Left lung (tissue), 10 donors: ENCODE measurements around the gene EIPR1. TPM values are rescaled to one million over a fixed set of nuclear protein-coding genes. Genes with fewer than 3 reads are reported as not detected.
A peak's percentile ranks its signal among the peaks of the same experiment; 100 is the strongest.

Experiments used
- ATAC-seq: fragments of 200-7000 bp; cut with Tn5 transposase; one replicate; pipeline ENCODE4 v1.9.1; 2020; ENCODE audit warnings: moderate library complexity
- DNase-seq, 4 donors: peaks; one replicate each; pipeline ENCODE4 v3.0.0-alpha.2; 2013 to 2020
- H3K27ac ChIP-seq, 2 donors: fragments of 200-600 bp; sonication (generic) in 1 of 2; one replicate each; pipeline versions ENCODE4 v1.5.0 to v1.8.0; 2020 to 2021
- H3K27me3 ChIP-seq, 2 donors: fragments of 200-600 bp; sonication (generic) in 1 of 2; one replicate each; pipeline versions ENCODE4 v1.5.0 to v1.8.0; 2020 to 2021
- H3K36me3 ChIP-seq, 2 donors: fragments of 200-600 bp; sonication (generic) in 1 of 2; one replicate each; pipeline versions ENCODE4 v1.5.0 to v1.8.0; 2020 to 2021
- H3K4me1 ChIP-seq, 2 donors: fragments of 200-600 bp; one replicate each; pipeline ENCODE4 v1.8.0; 2021
- H3K4me3 ChIP-seq, 2 donors: fragments of 200-600 bp; sonication (generic) in 1 of 2; one replicate each; pipeline versions ENCODE4 v1.5.0 to v1.8.0; 2020 to 2021; ENCODE audit warnings: mild to moderate bottlenecking in 1 of 2
- H3K9me3 ChIP-seq, 2 donors: fragments of 200-600 bp; sonication (generic) in 1 of 2; one replicate each; pipeline versions ENCODE4 v1.5.0 to v1.8.0; 2020 to 2021
- intact Hi-C, 2 donors: fragments of 100-400 bp; cut with DNase I; formaldehyde crosslinking; loops; one replicate each; pipeline versions ENCODE4 v1.11.2 to v1.14.2; 2022
- polyA plus RNA-seq, 6 donors: library from polyadenylated mRNA; unstranded; fragments of 120-200 nt; gene quantifications; one replicate each; pipeline ENCODE4 v1.2.1, GENCODE V29; 2013; ENCODE audit not compliant: insufficient read length in 6 of 6
- total RNA-seq, 2 donors: library from RNA; stranded (reverse); fragmentation: NEBNext Ultra II Directional; extraction: Animal tissue kit (Norgen Biotek cat#: 25700); gene quantifications; one replicate each; pipeline ENCODE4 v1.2.1, GENCODE V29; 2021
- TF ChIP-seq, protein P1 (sequence below), 2 donors: fragments of 200-600 bp; sonication (generic) in 1 of 2; IDR thresholded peaks; one replicate each; pipeline versions ENCODE4 v1.5.0 to v1.8.0; 2021; ENCODE audit warnings: antibody characterized with exemption in 2 of 2
- donor health status: DM: no; HTN: yes; CAD: no.
- donor health status: DM: no; HTN: no; CAD: no.

The EIPR1 gene
- total and polyA plus RNA-seq, 8 donors = 18.1 to 24.4 (median 21.0) TPM

DNA sequence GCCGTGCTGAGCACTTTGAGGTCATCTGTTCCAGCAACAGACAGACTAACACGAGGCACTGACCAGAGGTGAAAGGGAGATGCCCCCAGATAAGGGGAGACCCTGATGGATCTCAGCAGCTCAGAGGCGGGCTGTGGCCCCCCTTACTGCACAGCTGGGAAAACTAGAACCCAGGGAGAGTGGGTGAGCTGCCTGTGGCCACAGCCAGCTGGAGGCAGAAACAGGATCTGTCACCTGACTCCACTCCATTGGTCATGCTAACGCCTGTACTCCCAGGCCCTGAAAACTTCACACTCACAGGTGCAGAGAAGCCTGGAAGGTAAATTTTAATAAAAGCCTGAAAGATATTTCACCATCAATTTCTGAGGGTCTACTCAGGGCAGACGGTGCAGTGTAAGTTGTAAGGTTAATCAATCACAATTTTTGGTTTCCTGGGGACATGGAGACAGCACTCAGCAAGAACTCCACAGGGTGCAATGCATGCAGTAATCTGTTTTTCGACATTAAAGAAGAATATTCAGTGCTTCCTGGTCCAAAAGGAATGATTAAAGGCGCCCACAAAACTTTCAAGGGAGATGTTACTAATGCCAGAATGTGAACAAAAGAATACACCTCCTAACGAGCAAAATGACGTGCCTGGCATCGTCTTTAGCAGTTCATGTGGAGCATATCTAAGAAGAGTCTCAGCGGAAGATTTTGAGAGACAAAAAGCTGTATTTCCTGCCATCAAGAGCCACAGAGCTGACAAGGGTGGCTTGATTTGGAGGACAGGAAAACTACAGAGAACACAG, 173.4 kb downstream of the EIPR1 start:
- intact Hi-C loops = no loop called here
- DNase-seq (no peak), ATAC-seq (no peak)
- H3K4me3 ChIP-seq = no peak overlapping the region
- TF ChIP-seq, protein P1, sequence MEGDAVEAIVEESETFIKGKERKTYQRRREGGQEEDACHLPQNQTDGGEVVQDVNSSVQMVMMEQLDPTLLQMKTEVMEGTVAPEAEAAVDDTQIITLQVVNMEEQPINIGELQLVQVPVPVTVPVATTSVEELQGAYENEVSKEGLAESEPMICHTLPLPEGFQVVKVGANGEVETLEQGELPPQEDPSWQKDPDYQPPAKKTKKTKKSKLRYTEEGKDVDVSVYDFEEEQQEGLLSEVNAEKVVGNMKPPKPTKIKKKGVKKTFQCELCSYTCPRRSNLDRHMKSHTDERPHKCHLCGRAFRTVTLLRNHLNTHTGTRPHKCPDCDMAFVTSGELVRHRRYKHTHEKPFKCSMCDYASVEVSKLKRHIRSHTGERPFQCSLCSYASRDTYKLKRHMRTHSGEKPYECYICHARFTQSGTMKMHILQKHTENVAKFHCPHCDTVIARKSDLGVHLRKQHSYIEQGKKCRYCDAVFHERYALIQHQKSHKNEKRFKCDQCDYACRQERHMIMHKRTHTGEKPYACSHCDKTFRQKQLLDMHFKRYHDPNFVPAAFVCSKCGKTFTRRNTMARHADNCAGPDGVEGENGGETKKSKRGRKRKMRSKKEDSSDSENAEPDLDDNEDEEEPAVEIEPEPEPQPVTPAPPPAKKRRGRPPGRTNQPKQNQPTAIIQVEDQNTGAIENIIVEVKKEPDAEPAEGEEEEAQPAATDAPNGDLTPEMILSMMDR (IDR thresholded peaks at IDR 0.05) = no peak
- H3K4me1 ChIP-seq = no peaks in the 10 kb centered on the region
- H3K36me3 ChIP-seq = peaks cover 0 to 27% of the 10 kb centered on the region in 2 donors
- no peak overlapping the region for H3K27ac ChIP-seq
- no peaks in the 10 kb centered on the region for H3K9me3 ChIP-seq
- H3K27me3 ChIP-seq = no peaks in the 10 kb centered on the region

DNA sequence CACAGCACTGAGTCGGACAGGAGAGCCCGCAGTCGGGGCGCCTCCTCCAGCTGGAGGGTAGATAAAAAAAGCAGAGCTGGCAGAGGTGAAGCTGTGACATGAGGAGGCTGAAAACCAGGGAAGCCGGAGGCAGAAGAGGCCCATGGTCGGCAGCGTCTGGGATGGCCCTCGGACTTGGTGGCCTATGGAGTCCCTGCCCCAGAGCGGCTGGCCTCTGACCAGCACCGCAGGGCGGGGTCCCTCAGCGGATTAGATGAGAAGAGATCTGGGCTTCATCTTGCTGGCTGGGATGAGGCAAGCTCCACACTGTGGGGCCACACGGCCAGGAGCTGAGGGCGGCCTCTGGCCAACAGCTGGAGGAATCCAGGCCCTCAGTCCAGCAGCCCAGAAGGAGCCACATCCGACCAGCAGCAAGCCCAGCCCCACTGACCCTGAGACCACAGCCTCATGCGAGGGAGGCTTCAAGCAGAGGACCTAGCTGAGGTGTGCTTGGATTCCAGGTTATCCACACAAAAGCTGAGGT, 174.1 kb downstream of the EIPR1 start:
- no peak overlapping the region for H3K4me3 ChIP-seq
- H3K4me1 ChIP-seq = no peaks in the 10 kb centered on the region
- DNase-seq = no peak
- H3K27me3 ChIP-seq = no peaks in the 10 kb centered on the region
- H3K9me3 ChIP-seq = no peaks in the 10 kb centered on the region
- H3K27ac ChIP-seq = no peak overlapping the region
- ATAC-seq = no peak
- H3K36me3 ChIP-seq = peaks cover 0 to 20% of the 10 kb centered on the region in 2 donors
- TF ChIP-seq, protein P1 (IDR thresholded peaks at IDR 0.05) = no peak
- intact Hi-C loops = no loop called here

DNA sequence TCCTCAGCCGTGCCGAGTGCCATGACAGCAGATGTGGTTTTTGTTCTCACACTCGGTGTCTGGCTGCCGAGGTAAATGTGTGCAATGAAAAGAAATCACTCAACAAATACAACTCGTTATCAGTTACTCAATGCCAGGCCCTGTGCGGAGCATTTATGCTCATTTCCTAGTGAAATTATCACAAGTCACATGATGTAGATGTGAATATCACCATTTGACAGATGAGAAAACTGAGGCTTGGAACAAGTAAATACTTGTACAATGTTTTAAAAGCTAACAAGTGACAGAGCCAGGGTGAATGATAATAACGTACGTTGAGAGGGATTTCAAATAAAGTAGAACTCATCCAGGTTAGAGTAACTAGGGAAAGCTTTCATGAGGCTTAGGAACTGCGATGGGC, 174.7 kb downstream of the EIPR1 start:
- H3K36me3 ChIP-seq = peaks cover 0 to 16% of the 10 kb centered on the region in 2 donors
- no peaks in the 10 kb centered on the region for H3K9me3 ChIP-seq
- no peaks in the 10 kb centered on the region for H3K27me3 ChIP-seq
- H3K4me3 ChIP-seq = no peak overlapping the region
- H3K27ac ChIP-seq = no peak overlapping the region
- ATAC-seq = no peak
- H3K4me1 ChIP-seq = no peaks in the 10 kb centered on the region
- TF ChIP-seq, protein P1 (IDR thresholded peaks at IDR 0.05) = no peak
- intact Hi-C loops = no loop called here
- DNase-seq = no peak

DNA sequence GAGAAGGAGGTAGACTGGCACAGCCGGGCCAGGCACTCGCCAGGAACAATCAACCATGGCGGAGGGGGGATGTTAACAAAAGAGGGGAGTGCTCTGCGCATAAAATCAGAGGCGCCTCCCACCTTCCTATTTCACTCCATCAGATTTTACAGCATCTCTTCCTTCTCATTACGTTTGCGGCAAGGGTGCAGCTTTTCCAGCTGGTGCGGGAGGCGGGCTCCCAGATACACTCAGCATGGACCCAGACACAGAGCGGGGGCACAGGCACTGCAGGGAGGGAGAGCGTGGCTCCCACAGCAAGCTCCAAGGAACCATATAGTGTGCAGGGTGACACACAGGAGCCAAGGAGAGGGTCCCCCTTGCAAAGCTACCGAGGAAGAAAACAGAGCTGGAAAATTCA, 176.3 kb downstream of the EIPR1 start:
- Histone ChIP-seq H3K27ac (no peak overlapping the region), H3K4me1 (peaks cover 0 to under 1% of the 10 kb centered on the region in 2 donors), H3K4me3 (no peak overlapping the region), H3K27me3 (no peaks in the 10 kb centered on the region), H3K36me3 (peaks cover 0 to 22% of the 10 kb centered on the region in 2 donors), H3K9me3 (no peaks in the 10 kb centered on the region)
- DNase-seq (no peak), ATAC-seq (no peak)
- intact Hi-C loops = no loop called here
- TF ChIP-seq, protein P1 (IDR thresholded peaks at IDR 0.05) = no peak

DNA sequence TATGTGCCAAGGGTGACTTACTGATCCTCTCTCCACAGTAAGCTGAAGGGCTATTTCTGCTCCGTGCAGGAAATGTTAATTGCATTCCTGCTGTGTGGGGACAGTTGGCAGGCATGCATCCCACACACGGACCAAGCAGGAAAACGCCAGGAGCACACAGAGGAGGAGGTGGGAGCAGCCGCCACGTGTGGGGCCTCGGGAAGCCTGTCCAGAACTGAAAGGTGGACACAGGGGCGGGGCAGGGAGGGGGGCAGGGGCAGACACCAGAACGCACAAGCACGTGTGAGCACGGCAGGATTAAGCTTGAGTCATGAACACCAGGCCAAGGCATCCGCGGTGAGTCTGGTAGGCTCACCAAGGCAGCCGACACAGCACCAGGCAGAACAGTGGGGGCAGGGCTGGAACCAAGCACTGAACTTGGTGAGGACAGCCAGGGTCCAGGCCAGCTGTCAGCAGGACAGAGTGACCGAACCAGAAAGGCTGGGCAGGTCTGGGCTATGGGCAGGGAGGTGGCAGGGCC, 177.1 kb downstream of the EIPR1 start:
- DNase-seq (peak in 1 of 4 donors; percentile 12), ATAC-seq (no peak)
- Histone ChIP-seq H3K36me3 (peaks cover 0 to 20% of the 10 kb centered on the region in 2 donors), H3K27me3 (no peaks in the 10 kb centered on the region), H3K9me3 (no peaks in the 10 kb centered on the region), H3K4me1 (peaks cover 0 to 7% of the 10 kb centered on the region in 2 donors), H3K4me3 (no peak overlapping the region), H3K27ac (no peak overlapping the region)
- intact Hi-C loops = no loop called here
- TF ChIP-seq, protein P1 (IDR thresholded peaks at IDR 0.05) = no peak
